Peyer's patch (tissue), 4 donors: ENCODE results near the gene CDC14B. TPM values are rescaled to one million over a fixed set of nuclear protein-coding genes. Genes with fewer than 3 reads are reported as not detected.
A peak's percentile ranks its signal among the peaks of the same experiment; 100 is the strongest.

Experiments
- DNase-seq, 3 donors: peaks; one replicate each; pipeline ENCODE4 v3.0.0-alpha.2; 2017 to 2019
- H3K27ac ChIP-seq, 4 donors: fragments of 200-600 bp; sonication (generic); one replicate each; pipeline ENCODE4 v1.5.1; 2016 to 2019
- H3K27me3 ChIP-seq, 2 donors: fragments of 200-600 bp; sonication (generic); one replicate each; pipeline ENCODE4 v1.5.1; 2019
- H3K36me3 ChIP-seq, 3 donors: fragments of 200-600 bp; sonication (generic); one replicate each; pipeline ENCODE4 v1.5.1; 2016 to 2019
- H3K4me1 ChIP-seq, 4 donors: fragments of 200-600 bp; sonication (generic); one replicate each; pipeline ENCODE4 v1.5.1; 2016 to 2019
- H3K4me3 ChIP-seq, 4 donors: fragments of 200-600 bp; sonication (generic); 1 replicate in 3 of 4; 2 replicates in 1 of 4; pipeline ENCODE4 v1.5.1; 2016 to 2019; ENCODE audit warnings: mild to moderate bottlenecking in 1 of 4
- H3K9me3 ChIP-seq, 4 donors: fragments of 200-600 bp; sonication (generic); one replicate each; pipeline ENCODE4 v1.5.1; 2016 to 2019; ENCODE audit warnings: mild to moderate bottlenecking in 1 of 4
- CTCF ChIP-seq, 6 experiments: fragments of 450-650 bp in 4 of 6; fragments of 200-600 bp in 2 of 6; sonication (generic) in 1 of 6; IDR thresholded peaks; one replicate each; pipeline ENCODE4 v1.5.1; 2017 to 2019; ENCODE audit warnings: antibody characterized with exemption in 6 of 6, mild to moderate bottlenecking in 3 of 6, moderate library complexity in 1 of 6
- POLR2A ChIP-seq, 2 donors: fragments of 450-650 bp; IDR thresholded peaks; one replicate each; pipeline ENCODE4 v1.5.1; 2017; ENCODE audit warnings: antibody characterized with exemption in 2 of 2, mild to moderate bottlenecking in 2 of 2, moderate library complexity in 2 of 2
- total RNA-seq, 4 donors: library from RNA; depleted of rRNA; stranded (reverse); fragments of >200 nt; gene quantifications; one replicate each; pipeline ENCODE4 v1.1.0, GENCODE V29; 2016

The CDC14B gene
- total RNA-seq, 4 donors from 2014 or later: 23.9 to 36.6 (median 35.7) TPM

- no peak for DNase-seq
- no peaks in the 10 kb centered on the region for H3K27me3 ChIP-seq
- H3K4me1 ChIP-seq: no peaks in the 10 kb centered on the region
- H3K4me3 ChIP-seq: no peak overlapping the region
- no peak for TF ChIP-seq POLR2A (IDR thresholded peaks at IDR 0.05)
- no peak for TF ChIP-seq CTCF (IDR thresholded peaks at IDR 0.05)
- no peak overlapping the region for H3K27ac ChIP-seq
- H3K36me3 ChIP-seq: no peaks in the 10 kb centered on the region
- H3K9me3 ChIP-seq: no peaks in the 10 kb centered on the region
Measured at GRCh38 chr9:96663506-96664120, 44.0 kb upstream of the CDC14B start.

DNA sequence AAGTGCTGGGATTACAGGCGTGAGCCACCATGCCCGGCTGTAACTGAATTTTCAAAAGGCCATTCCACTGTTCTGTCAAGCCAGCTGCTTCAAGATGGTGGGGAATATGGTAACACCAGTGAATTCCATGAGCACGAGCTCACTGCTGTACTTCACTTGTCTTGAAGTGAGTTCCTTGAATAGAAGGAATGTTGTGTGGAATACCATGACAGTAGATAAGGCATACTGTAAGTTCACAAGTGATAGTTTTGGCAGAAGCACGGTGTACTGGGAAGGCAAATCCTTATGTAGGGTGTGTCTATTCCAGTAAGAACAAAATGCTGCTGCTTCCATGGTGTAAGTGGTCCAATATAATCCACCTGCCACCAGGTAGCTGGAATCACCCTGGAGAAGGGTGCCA lies 42.1 kb upstream of the CDC14B start:
- H3K36me3 ChIP-seq: no peaks in the 10 kb centered on the region
- no peaks in the 10 kb centered on the region for H3K4me1 ChIP-seq
- H3K27me3 ChIP-seq: no peaks in the 10 kb centered on the region
- H3K4me3 ChIP-seq: no peak overlapping the region
- no peak for TF ChIP-seq POLR2A (IDR thresholded peaks at IDR 0.05)
- no peaks in the 10 kb centered on the region for H3K9me3 ChIP-seq
- DNase-seq: no peak
- H3K27ac ChIP-seq: no peak overlapping the region

- no peak for DNase-seq
- Histone ChIP-seq H3K4me1 (peaks cover 0 to 2% (median 0%) of the 10 kb centered on the region in 4 donors), H3K9me3 (no peaks in the 10 kb centered on the region), H3K36me3 (no peaks in the 10 kb centered on the region), H3K27me3 (no peaks in the 10 kb centered on the region), H3K4me3 (no peak overlapping the region), H3K27ac (no peak overlapping the region)
- TF ChIP-seq POLR2A (IDR thresholded peaks at IDR 0.05): no peak
- no peak for TF ChIP-seq CTCF (IDR thresholded peaks at IDR 0.05)
Measured at GRCh38 chr9:96660692-96661248, 41.1 kb upstream of the CDC14B start.

DNA sequence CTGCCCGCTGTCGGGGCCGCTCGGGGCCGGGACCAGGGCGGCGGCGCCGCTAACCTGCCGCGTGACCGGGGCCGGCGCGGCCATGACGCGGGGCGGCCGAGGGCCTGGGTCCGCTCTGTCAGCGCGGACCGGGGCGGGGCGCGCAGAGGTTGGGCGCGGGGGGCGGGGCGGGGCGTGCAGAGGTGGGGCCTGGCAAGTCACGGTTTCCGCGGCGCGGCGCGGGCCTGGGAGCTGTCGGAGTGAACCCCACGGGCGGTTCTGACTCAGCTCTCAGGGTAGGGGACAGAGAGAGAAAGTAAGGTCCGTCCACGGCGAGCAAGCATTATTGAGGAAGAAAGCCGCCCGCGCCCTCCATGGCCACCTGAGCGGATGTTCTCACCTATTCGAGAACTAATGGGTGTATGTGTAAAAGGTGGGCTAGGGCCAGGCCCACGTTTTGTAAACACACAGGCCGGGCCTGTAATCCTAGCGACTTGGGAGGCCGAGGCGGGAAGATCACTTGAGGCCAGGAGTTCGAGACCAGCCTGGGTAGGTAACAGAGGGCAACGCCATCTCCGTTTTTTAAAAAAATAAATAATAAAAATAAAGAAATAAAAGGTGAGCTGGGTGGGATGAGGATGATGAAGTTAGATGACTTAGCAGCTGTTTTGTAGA lies 35.7 kb upstream of the CDC14B start, which contains the start of gene PRXL2C:
PRXL2C (minus strand) TSS at position 120 of the 654 bp plus-strand sequence; CDS start at position 84, 36 bp downstream.
- Histone ChIP-seq H3K27ac (peak within 1 kb of the TSS; percentile 89 to 99 (median 94)), H3K4me3 (peak within 1 kb of the TSS; percentile 55 to 95 (median 82)), H3K9me3 (no peaks in the 10 kb centered on the region), H3K4me1 (peaks cover 0 to 6% (median 0%) of the 10 kb centered on the region in 4 donors), H3K27me3 (no peaks in the 10 kb centered on the region), H3K36me3 (peaks cover 0 to 11% (median 0%) of the 10 kb centered on the region in 3 donors)
- DNase-seq: peak; percentile 87 to 95 (median 94)
- TF ChIP-seq CTCF (IDR thresholded peaks at IDR 0.05) (no peak), POLR2A (IDR thresholded peaks at IDR 0.05) (peak in 1 of 2 donors; percentile 29)

- TF ChIP-seq CTCF (IDR thresholded peaks at IDR 0.05): peak in 3 of 6 experiments; percentile 44 to 53 (median 46)
- TF ChIP-seq POLR2A (IDR thresholded peaks at IDR 0.05): peak; percentile 29 to 62
- Histone ChIP-seq H3K4me3 (peak overlapping the region; percentile 55 to 95 (median 82)), H3K36me3 (peaks cover 0 to 18% (median 0%) of the 10 kb centered on the region in 3 donors), H3K4me1 (peaks cover 0 to 6% (median 0%) of the 10 kb centered on the region in 4 donors), H3K27me3 (no peaks in the 10 kb centered on the region), H3K9me3 (no peaks in the 10 kb centered on the region), H3K27ac (peak overlapping the region; percentile 89 to 99 (median 94))
- peak; percentile 63 to 84 (median 80) for DNase-seq
Measured at GRCh38 chr9:96654450-96655197, 35.0 kb upstream of the CDC14B start.
